GM12878 (cell line): ENCODE measurements around the gene CD300E.

ENCODE experiments used
- CTCF ChIP-seq, 3 experiments: IDR thresholded peaks in 2 of 3; conservative IDR thresholded peaks in 1 of 3; 2 replicates each; pipeline ENCODE4 v1.5.1; 2011; ENCODE audit warnings: low read depth in 3 of 3, low read length in 3 of 3, mild to moderate bottlenecking in 3 of 3, control low read depth in 2 of 3, moderate library complexity in 2 of 3, inconsistent platforms in 1 of 3, mixed read lengths in 1 of 3; ENCODE audit not compliant: control insufficient read depth in 2 of 3, insufficient read depth in 1 of 3; ENCODE audit errors: extremely low read depth in 1 of 3
- ESRRA ChIP-seq: IDR thresholded peaks from 2 replicates; pipeline ENCODE4 v1.6.1; 2012; ENCODE audit warnings: mild to moderate bottlenecking, low read length, improper control_type of control experiment
- EZH2 ChIP-seq: IDR thresholded peaks from 2 replicates; pipeline ENCODE4 v1.6.1; 2012; ENCODE audit warnings: low read depth, mild to moderate bottlenecking, control low read depth, inconsistent platforms, low read length, borderline replicate concordance; ENCODE audit not compliant: control insufficient read depth
- GABPA ChIP-seq: IDR thresholded peaks from 2 replicates; pipeline ENCODE4 v1.6.1; 2014; ENCODE audit warnings: antibody characterized with exemption, low read depth, mild to moderate bottlenecking, inconsistent platforms
- HDAC2 ChIP-seq: fragments of 200-600 bp; sonication (generic); IDR thresholded peaks from 2 replicates; pipeline ENCODE4 v1.6.1; 2017
- JUND ChIP-seq: IDR thresholded peaks from 2 replicates; pipeline ENCODE4 v1.6.1; 2012; ENCODE audit warnings: low read depth, mild to moderate bottlenecking, low read length, improper control_type of control experiment, moderate library complexity
- KDM1A ChIP-seq: fragments of 200-600 bp; sonication (generic); IDR thresholded peaks from 2 replicates; pipeline ENCODE4 v1.6.1; 2016; ENCODE audit warnings: borderline replicate concordance
- POLR2AphosphoS5 ChIP-seq: IDR thresholded peaks from 2 replicates; pipeline ENCODE4 v1.6.1; 2011; ENCODE audit warnings: mild to moderate bottlenecking, low read length, inconsistent platforms
- RAD51 ChIP-seq: fragments of 450-650 bp; IDR thresholded peaks from 2 replicates; pipeline ENCODE4 v1.6.1; 2016; ENCODE audit warnings: moderate library complexity, mild to moderate bottlenecking, inconsistent platforms
- SRF ChIP-seq, 2 experiments: IDR thresholded peaks; 2 replicates each; pipeline ENCODE4 v1.6.1; 2011; ENCODE audit warnings: low read depth in 2 of 2, low read length in 2 of 2, mild to moderate bottlenecking in 1 of 2, moderate library complexity in 1 of 2
- TCF12 ChIP-seq: IDR thresholded peaks from 2 replicates; pipeline ENCODE4 v1.6.1; 2011; ENCODE audit warnings: low read depth, mild to moderate bottlenecking, low read length

- TF ChIP-seq EZH2: no peak
- TF ChIP-seq GABPA: no peak
- no peak for TF ChIP-seq CTCF (IDR thresholded peaks at IDR 0.05 in 2 of 3, conservative IDR thresholded peaks at IDR 0.05 in 1 of 3; ENCODE audit: control insufficient read depth in 2 of 3, extremely low read depth in 1 of 3, insufficient read depth in 1 of 3, low read depth in 3 of 3, low read length in 3 of 3)
- no peak for TF ChIP-seq HDAC2
- TF ChIP-seq ESRRA: no peak
- no peak for TF ChIP-seq TCF12
- TF ChIP-seq POLR2AphosphoS5: no peak
- TF ChIP-seq JUND: no peak
- TF ChIP-seq SRF (IDR thresholded peaks at IDR 0.05; ENCODE audit: low read depth in 2 of 2, low read length in 2 of 2): no peak
- no peak for TF ChIP-seq RAD51
- no peak for TF ChIP-seq KDM1A
Measured at GRCh38 chr17:74582633-74583032, 40.9 kb downstream of the CD300E start.
